Measurements from ENCODE around the gene CEP170B. TPM values are rescaled to one million over a fixed set of nuclear protein-coding genes. Genes with fewer than 3 reads are reported as not detected.
A peak's percentile ranks its signal among the peaks of the same experiment; 100 is the strongest.

Gene CEP170B
- total RNA-seq, 1 donor from 2014 or later, result 80.4 TPM

DNA sequence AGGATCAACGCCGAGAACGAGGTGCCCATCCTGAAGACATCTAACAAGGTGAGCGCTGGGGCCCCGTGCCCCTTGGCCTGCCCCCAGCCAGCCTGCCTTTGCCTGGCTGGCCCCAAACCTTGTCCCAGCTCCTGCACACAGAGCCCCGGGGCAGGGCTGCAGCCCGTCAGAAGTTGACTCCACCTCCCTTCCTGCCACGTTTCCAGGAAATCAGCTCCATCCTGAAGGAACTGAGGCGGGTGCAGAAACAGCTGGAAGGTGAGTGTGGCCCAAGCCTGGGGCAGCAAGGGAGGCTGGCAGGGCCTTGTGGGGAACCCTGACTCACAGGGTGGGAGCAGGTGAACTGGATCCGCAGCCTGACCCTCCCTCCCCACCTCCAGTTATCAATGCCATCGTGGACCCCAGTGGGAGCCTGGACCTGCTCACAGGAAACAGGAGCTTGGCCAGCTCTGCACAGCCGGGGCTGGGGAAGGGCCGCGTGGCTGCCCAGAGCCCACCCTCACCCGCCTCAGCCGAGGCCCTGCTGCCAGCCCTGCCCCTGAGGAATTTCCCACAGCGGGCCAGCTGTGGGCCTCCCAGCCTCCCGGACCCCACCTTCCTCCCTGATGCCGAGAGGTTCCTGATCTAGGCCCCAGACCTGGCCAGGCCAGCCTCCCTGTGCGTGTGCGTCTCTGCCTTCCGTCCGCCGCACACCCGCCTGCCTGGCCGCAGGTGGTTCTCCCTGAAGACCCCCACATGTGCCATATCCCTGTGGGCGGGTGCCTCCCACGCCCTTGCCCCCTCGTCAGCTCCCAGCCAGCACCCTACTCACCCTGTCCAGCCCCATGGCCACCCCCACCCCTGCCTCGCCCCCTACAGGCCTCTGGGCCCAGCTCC, 29.5 kb downstream of the CEP170B start:
- TF ChIP-seq, protein P1, sequence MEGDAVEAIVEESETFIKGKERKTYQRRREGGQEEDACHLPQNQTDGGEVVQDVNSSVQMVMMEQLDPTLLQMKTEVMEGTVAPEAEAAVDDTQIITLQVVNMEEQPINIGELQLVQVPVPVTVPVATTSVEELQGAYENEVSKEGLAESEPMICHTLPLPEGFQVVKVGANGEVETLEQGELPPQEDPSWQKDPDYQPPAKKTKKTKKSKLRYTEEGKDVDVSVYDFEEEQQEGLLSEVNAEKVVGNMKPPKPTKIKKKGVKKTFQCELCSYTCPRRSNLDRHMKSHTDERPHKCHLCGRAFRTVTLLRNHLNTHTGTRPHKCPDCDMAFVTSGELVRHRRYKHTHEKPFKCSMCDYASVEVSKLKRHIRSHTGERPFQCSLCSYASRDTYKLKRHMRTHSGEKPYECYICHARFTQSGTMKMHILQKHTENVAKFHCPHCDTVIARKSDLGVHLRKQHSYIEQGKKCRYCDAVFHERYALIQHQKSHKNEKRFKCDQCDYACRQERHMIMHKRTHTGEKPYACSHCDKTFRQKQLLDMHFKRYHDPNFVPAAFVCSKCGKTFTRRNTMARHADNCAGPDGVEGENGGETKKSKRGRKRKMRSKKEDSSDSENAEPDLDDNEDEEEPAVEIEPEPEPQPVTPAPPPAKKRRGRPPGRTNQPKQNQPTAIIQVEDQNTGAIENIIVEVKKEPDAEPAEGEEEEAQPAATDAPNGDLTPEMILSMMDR (IDR thresholded peaks at IDR 0.05; ENCODE audit: partially characterized antibody, unreplicated experiment), result no peak
- H3K4me1 Mint-ChIP-seq (ENCODE audit: low read depth, unreplicated experiment), result peaks cover 12% of the 10 kb centered on the region
- H3K27me3 Mint-ChIP-seq (ENCODE audit: unreplicated experiment), result no peaks in the 10 kb centered on the region
- DNase-seq, result no peak
- no peak overlapping the region for H3K27ac Mint-ChIP-seq (ENCODE audit: unreplicated experiment)
- no peak overlapping the region for H3K4me3 Mint-ChIP-seq (ENCODE audit: unreplicated experiment)
- peaks cover 5% of the 10 kb centered on the region for H3K9me3 Mint-ChIP-seq (ENCODE audit: unreplicated experiment)
- H3K36me3 Mint-ChIP-seq (ENCODE audit: unreplicated experiment), result no peaks in the 10 kb centered on the region

DNA sequence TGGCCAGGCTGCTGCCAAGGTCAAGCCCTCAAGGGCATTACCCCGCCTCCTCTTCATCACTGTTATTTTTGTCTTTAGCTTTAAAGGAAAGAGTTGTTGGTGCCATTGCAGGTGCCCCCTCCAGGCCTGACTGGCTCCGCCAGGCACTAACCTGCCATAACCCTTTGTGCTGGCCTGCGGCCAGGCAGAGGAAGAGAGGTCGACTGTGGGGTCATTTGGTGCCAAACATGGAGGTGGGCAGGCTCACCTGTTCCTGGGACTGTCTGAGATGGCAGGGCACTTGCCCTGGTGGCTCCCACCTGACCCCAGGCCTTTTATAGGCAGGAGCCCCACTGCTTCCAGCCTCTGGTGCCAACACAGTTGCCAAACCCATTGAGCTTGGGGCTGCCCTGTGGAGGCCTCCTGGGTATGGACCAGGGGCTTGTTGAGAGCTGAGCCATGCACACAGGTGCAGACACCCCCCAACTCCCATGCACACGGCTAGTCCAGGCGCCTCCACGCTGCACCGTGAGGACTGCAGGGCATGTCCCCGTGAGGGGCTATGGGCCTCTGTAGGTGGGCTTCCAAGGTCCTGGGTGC, 30.2 kb downstream of the CEP170B start:
- H3K27me3 Mint-ChIP-seq (ENCODE audit: unreplicated experiment), result no peaks in the 10 kb centered on the region
- H3K4me1 Mint-ChIP-seq (ENCODE audit: low read depth, unreplicated experiment), result peaks cover 12% of the 10 kb centered on the region
- H3K36me3 Mint-ChIP-seq (ENCODE audit: unreplicated experiment), result no peaks in the 10 kb centered on the region
- DNase-seq, result no peak
- no peak overlapping the region for H3K4me3 Mint-ChIP-seq (ENCODE audit: unreplicated experiment)
- peaks cover 5% of the 10 kb centered on the region for H3K9me3 Mint-ChIP-seq (ENCODE audit: unreplicated experiment)
- TF ChIP-seq, protein P1 (IDR thresholded peaks at IDR 0.05; ENCODE audit: partially characterized antibody, unreplicated experiment), result no peak
- no peak overlapping the region for H3K27ac Mint-ChIP-seq (ENCODE audit: unreplicated experiment)

DNA sequence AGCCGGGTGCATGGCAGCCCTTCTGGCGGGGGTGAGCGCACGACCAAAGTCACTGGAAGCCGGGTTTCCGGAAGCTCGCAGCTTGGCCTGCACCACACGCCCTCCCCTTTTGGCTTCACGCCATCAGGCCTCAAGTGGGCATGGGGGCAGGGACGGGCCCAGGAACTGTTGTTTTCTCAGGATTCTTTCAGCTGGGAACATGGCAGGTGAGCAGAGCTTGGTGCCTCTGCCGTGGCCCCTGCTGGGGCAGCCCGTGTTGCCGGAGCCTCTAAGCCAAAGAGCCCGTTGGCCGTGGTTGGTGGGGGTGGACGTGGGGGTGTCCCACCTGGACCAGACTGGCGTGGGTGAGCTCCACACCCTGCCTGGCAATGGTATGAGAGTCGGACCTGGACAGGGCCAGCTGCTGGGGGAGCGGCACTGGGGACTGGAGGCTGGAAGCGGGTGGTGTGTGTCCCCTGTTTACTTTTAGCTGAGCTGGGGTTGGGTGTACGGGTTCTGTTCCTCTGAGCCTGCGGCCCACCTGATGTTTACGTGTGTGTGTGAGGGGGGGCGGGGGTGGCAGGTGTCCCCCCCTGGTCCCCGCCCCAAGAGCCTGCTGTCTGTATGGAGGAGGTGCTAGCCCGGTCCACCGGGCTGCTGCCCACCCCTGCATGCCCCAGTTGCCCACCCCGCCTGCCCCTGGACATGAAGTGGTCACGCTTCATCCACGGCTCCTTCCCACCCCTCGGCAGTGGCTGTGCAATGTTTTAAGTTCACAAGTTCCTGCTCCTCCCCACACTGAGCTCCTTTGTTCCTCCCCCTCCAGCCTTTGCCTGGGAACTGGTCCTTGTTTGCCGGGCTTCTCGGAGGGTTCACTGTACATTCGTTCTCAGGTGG, 31.0 kb downstream of the CEP170B start:
- Mint-ChIP-seq H3K27ac (ENCODE audit: unreplicated experiment) (no peak overlapping the region), H3K4me3 (ENCODE audit: unreplicated experiment) (no peak overlapping the region), H3K36me3 (ENCODE audit: unreplicated experiment) (no peaks in the 10 kb centered on the region), H3K27me3 (ENCODE audit: unreplicated experiment) (no peaks in the 10 kb centered on the region), H3K9me3 (ENCODE audit: unreplicated experiment) (peaks cover 5% of the 10 kb centered on the region), H3K4me1 (ENCODE audit: low read depth, unreplicated experiment) (peaks cover 12% of the 10 kb centered on the region)
- peak; percentile 18 for DNase-seq
- TF ChIP-seq, protein P1 (IDR thresholded peaks at IDR 0.05; ENCODE audit: partially characterized antibody, unreplicated experiment), result no peak

DNA sequence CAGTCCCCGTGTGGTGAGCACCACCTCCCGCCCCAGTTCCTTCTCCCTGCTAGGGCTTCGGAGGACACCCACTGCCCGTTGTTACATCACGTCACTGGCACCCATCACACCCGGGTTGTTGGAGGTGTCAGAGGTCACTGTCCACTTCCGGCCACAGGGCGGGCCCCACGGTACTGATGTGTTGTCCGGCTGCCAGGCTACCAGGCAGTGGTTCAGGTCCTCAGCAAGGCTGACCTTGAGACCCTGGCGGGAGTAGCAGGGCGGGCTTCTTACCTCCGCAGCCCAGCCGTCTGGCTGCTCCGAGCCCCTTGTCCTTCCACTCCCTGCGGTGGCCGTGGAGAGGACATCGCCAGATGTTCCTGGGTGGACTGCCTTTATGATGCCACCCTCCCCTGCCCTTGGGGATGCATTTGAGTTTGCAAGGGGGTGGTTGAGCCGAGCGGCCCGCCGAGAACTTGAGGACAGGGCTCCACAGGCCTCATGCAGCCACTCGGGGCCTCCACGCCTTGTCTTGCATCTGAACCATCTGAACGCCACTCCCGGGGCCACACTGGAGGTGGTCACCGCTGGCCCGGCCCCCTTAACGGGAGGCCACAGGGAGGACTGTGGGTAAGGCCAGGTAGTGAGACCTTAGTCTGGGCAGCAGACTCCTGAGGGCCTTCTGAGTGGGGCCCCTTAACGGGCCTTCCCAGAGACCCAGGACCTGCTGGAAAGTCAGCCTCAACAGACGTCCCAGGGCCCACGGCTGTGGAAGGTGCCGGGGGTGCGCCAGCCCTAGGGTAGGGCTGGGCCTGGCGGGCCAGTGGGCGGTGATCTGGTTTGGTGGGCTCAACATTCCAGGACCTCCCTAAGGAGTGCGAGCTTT, 32.5 kb downstream of the CEP170B start:
- DNase-seq, result no peak
- H3K9me3 Mint-ChIP-seq (ENCODE audit: unreplicated experiment), result peaks cover 2% of the 10 kb centered on the region

More for the DNA sequence above, 32.5 kb downstream of the CEP170B start:
- TF ChIP-seq, protein P1 (IDR thresholded peaks at IDR 0.05; ENCODE audit: partially characterized antibody, unreplicated experiment), result no peak
- H3K4me3 Mint-ChIP-seq (ENCODE audit: unreplicated experiment), result no peak overlapping the region
- no peaks in the 10 kb centered on the region for H3K36me3 Mint-ChIP-seq (ENCODE audit: unreplicated experiment)
- H3K4me1 Mint-ChIP-seq (ENCODE audit: low read depth, unreplicated experiment), result peaks cover 12% of the 10 kb centered on the region
- H3K27me3 Mint-ChIP-seq (ENCODE audit: unreplicated experiment), result no peaks in the 10 kb centered on the region
- no peak overlapping the region for H3K27ac Mint-ChIP-seq (ENCODE audit: unreplicated experiment)

Measured in glutamatergic neuron (in vitro differentiated cells).